NB4 (cell line): ENCODE results near the gene DKK3.

Experiments
- CTCF ChIP-seq: IDR thresholded peaks from one replicate; pipeline ENCODE4 v1.5.1; 2012; ENCODE audit warnings: low read depth, low read length
- MYC ChIP-seq: IDR thresholded peaks from 2 replicates; pipeline ENCODE4 v1.6.1; 2011; ENCODE audit warnings: low read depth, low read length
- POLR2A ChIP-seq: IDR thresholded peaks from 2 replicates; pipeline ENCODE4 v1.6.1; 2011; ENCODE audit warnings: mild to moderate bottlenecking; ENCODE audit not compliant: insufficient read length; ENCODE audit errors: extremely low read depth

- TF ChIP-seq CTCF (no peak), MYC (no peak), POLR2A (no peak)
Measured at GRCh38 chr11:11946878-11947277, 61.5 kb downstream of the DKK3 start.
